ENCODE measurements around the gene PTGIS.

DNA sequence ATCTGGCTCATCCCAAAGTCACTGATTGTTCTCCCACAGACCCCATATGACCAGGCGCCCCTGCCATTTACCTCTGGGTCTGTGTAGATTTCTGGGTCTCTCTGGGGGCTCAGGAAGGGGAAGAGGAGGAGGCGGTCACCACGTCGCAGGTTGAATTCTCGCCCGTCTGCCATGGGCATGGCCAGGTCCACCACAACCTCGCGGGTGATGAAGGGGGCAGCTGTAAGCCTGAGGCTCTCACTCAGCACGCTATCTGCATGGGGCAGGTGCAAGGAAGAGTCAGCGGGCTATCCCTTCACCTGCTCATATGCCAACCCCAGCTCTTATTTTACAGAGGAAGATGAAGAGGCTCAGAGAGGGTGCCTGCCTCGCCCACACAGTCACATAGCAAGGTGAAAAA is 54.9 kb downstream of the PTGIS start:
- TF ChIP-seq, protein P1, sequence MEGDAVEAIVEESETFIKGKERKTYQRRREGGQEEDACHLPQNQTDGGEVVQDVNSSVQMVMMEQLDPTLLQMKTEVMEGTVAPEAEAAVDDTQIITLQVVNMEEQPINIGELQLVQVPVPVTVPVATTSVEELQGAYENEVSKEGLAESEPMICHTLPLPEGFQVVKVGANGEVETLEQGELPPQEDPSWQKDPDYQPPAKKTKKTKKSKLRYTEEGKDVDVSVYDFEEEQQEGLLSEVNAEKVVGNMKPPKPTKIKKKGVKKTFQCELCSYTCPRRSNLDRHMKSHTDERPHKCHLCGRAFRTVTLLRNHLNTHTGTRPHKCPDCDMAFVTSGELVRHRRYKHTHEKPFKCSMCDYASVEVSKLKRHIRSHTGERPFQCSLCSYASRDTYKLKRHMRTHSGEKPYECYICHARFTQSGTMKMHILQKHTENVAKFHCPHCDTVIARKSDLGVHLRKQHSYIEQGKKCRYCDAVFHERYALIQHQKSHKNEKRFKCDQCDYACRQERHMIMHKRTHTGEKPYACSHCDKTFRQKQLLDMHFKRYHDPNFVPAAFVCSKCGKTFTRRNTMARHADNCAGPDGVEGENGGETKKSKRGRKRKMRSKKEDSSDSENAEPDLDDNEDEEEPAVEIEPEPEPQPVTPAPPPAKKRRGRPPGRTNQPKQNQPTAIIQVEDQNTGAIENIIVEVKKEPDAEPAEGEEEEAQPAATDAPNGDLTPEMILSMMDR (IDR thresholded peaks at IDR 0.05): no peak
- TF ChIP-seq POLR2A (IDR thresholded peaks at IDR 0.05): no peak

All from gastroesophageal sphincter (tissue), 3 donors.